Heart right ventricle (tissue), 16 donors: ENCODE measurements around the gene CPSF4L. TPM values are rescaled to one million over a fixed set of nuclear protein-coding genes. Genes with fewer than 3 reads are reported as not detected.

Experiments used
- ATAC-seq, 8 donors: fragments of 200-7000 bp; cut with Tn5 transposase; one replicate each; pipeline ENCODE4 v1.9.1; 2020; ENCODE audit warnings: mild to moderate bottlenecking in 8 of 8, moderate library complexity in 8 of 8, moderate number of reproducible peaks in 1 of 8
- DNase-seq, 2 donors: peaks; one replicate each; pipeline ENCODE4 v3.0.0-alpha.2; 2020
- H3K27ac ChIP-seq, 10 donors: fragments of 200-600 bp; sonication (generic) in 2 of 10; one replicate each; pipeline versions ENCODE4 v1.5.0 to v1.8.0; 2020 to 2022; ENCODE audit warnings: mild to moderate bottlenecking in 3 of 10
- H3K27me3 ChIP-seq, 7 donors: fragments of 200-600 bp; one replicate each; pipeline ENCODE4 v1.8.0; 2021 to 2022; ENCODE audit warnings: mild to moderate bottlenecking in 2 of 7
- H3K36me3 ChIP-seq, 9 donors: fragments of 200-600 bp; sonication (generic) in 1 of 9; one replicate each; pipeline versions ENCODE4 v1.5.0 to v1.8.0; 2020 to 2022; ENCODE audit warnings: mild to moderate bottlenecking in 2 of 9
- H3K4me1 ChIP-seq, 9 donors: fragments of 200-600 bp; sonication (generic) in 1 of 9; one replicate each; pipeline versions ENCODE4 v1.5.0 to v1.8.0; 2020 to 2022; ENCODE audit warnings: mild to moderate bottlenecking in 4 of 9
- H3K4me3 ChIP-seq, 10 donors: fragments of 200-600 bp; sonication (generic) in 2 of 10; one replicate each; pipeline versions ENCODE4 v1.5.0 to v1.8.0; 2020 to 2022; ENCODE audit warnings: mild to moderate bottlenecking in 7 of 10, moderate library complexity in 2 of 10
- H3K9me3 ChIP-seq, 11 donors: fragments of 200-600 bp in 10 of 11; sonication (generic) in 2 of 11; one replicate each; pipeline versions ENCODE4 v1.5.0 to v1.8.0; 2013 to 2022; ENCODE audit warnings: mild to moderate bottlenecking in 2 of 11, control low read depth in 1 of 11, moderate library complexity in 1 of 11
- CTCF ChIP-seq, 9 donors: fragments of 200-600 bp; sonication (generic) in 2 of 9; IDR thresholded peaks; one replicate each; pipeline versions ENCODE4 v1.5.0 to v1.8.0; 2021 to 2022; ENCODE audit warnings: antibody characterized with exemption in 9 of 9, mild to moderate bottlenecking in 5 of 9, moderate library complexity in 1 of 9
- WGBS, 2 donors: extraction: QIAGEN DNeasy Blood & Tissue Kit; methylation state at CpG; one replicate each; pipeline ENCODE4 v1.1.7; 2013; ENCODE audit warnings: inconsistent platforms in 1 of 2; 5-methylcytosine and 5-hydroxymethylcytosine counted together
- intact Hi-C, 10 donors: fragments of 100-400 bp; cut with DNase I; formaldehyde crosslinking; loops; one replicate each; pipeline versions ENCODE4 v1.11.1 to v1.14.2; 2022
- polyA plus RNA-seq, 2 donors: library from polyadenylated mRNA; stranded (reverse); fragments of 200-250 nt; gene quantifications; one replicate each; pipeline ENCODE4 v1.2.3, GENCODE V29; 2013
- total RNA-seq, 10 donors: library from RNA; stranded (reverse); fragmentation: NEBNext Ultra II Directional in 3 of 10; extraction: Animal tissue kit (Norgen Biotek cat#: 25700) in 3 of 10; gene quantifications; one replicate each; pipeline versions ENCODE4 v1.2.1 to v1.2.4, GENCODE V29; 2021 to 2023
- donor health status: Arrhythmogenic right ventricular cardiomyopathy.
- donor health status: ischemic (EF 13 %, LVEDD 7.1; RV severe dilation, severe dysfunction).
- donor health status: healthy with polysubstance abuse.
- donor health status: DM: no; HTN: yes; CAD: no.
- donor health status: DM: no; HTN: no; CAD: no.
- donor health status: ischemic (EF 25% LVEDD 6.9; RV normal size, moderate dysfunction).
- donor health status: ischemic (EF 25% LVEDD 5.7; RV mildly dilated, moderate dysfunction).
- donor health status: healthy.
- donor health status: DM: yes; HTN: yes; CAD: no.
- donor health status: Ischemic cardiomyopathy.
- donor health status: ischemic (EF 35%, LVEDD 5.7; RV mildly dilated, moderate dysfunction).
- donor health status: nonischemic (EF 11% LVEDD 7.7; RV severe dilation, severe dysfunction).
- donor health status: DM: yes; HTN: yes; CAD: no.
- donor health status: PGD.
- donor health status: ischemic (EF 29% LVEDD 5.4; RV normal size, mild dysfunction).
- donor health status: nonischemic (EF 23%, LVEDD 6.1; RV moderate dilation, normal function).

The CPSF4L gene
- total and polyA plus RNA-seq, 12 donors, result not detected

GRCh38 chr17:73248532-73248931 is 13.1 kb downstream of the CPSF4L start:
- DNase-seq, result no peak
- no peak for TF ChIP-seq CTCF (IDR thresholded peaks at IDR 0.05)
- no peaks in the 10 kb centered on the region for H3K27me3 ChIP-seq
- intact Hi-C loops, result no loop called here
- no peaks in the 10 kb centered on the region for H3K9me3 ChIP-seq
- ATAC-seq, result no peak
- no peak overlapping the region for H3K27ac ChIP-seq
- peaks cover 0 to 60% (median 25%) of the 10 kb centered on the region in 9 donors for H3K36me3 ChIP-seq
- H3K4me3 ChIP-seq, result no peak overlapping the region
- H3K4me1 ChIP-seq, result no peaks in the 10 kb centered on the region
- 91% methylated on average over 10 of the region's 10 CpGs for WGBS, 2 donors

- intact Hi-C loops, result no loop called here
- H3K36me3 ChIP-seq, result peaks cover 0 to 69% (median 28%) of the 10 kb centered on the region in 9 donors
- no peak for DNase-seq
- no peak for ATAC-seq
- H3K9me3 ChIP-seq, result no peaks in the 10 kb centered on the region
- H3K27ac ChIP-seq, result no peak overlapping the region
- no peaks in the 10 kb centered on the region for H3K4me1 ChIP-seq
- peak in 3 of 9 donors; percentile 14 to 29 (median 22) for TF ChIP-seq CTCF (IDR thresholded peaks at IDR 0.05)
- no peaks in the 10 kb centered on the region for H3K27me3 ChIP-seq
- 91 to 93% methylated on average over 2 of the region's 2 CpGs for WGBS, 2 donors
- H3K4me3 ChIP-seq, result no peak overlapping the region
These were observed 14.0 kb downstream of the CPSF4L start for GRCh38 chr17:73247726-73248125.

- TF ChIP-seq CTCF (IDR thresholded peaks at IDR 0.05), result no peak
- intact Hi-C loops, result no loop called here
- DNase-seq (no peak), ATAC-seq (no peak)
- H3K4me1 ChIP-seq, result peaks cover 0 to 38% (median 24%) of the 10 kb centered on the region in 9 donors
- H3K9me3 ChIP-seq, result no peaks in the 10 kb centered on the region
- peaks cover 0 to 94% (median 28%) of the 10 kb centered on the region in 9 donors for H3K36me3 ChIP-seq
- no peaks in the 10 kb centered on the region for H3K27me3 ChIP-seq
- H3K4me3 ChIP-seq, result no peak overlapping the region
- WGBS, 2 donors, result 60 to 71% methylated on average over 2 of the region's 2 CpGs
- no peak overlapping the region for H3K27ac ChIP-seq
These were observed 21.1 kb downstream of the CPSF4L start for GRCh38 chr17:73240561-73240960.

- no peak for TF ChIP-seq CTCF (IDR thresholded peaks at IDR 0.05)
- DNase-seq, result no peak
- Histone ChIP-seq H3K27me3 (no peaks in the 10 kb centered on the region), H3K27ac (no peak overlapping the region), H3K4me1 (peaks cover 0 to 51% (median 36%) of the 10 kb centered on the region in 9 donors), H3K36me3 (peaks cover 0 to 74% (median 18%) of the 10 kb centered on the region in 9 donors), H3K9me3 (no peaks in the 10 kb centered on the region), H3K4me3 (no peak overlapping the region)
- 67 to 73% methylated on average over 6 of the region's 6 CpGs for WGBS, 2 donors
- ATAC-seq, result no peak
- intact Hi-C loops, result no loop called here
These were observed 24.0 kb downstream of the CPSF4L start for GRCh38 chr17:73237714-73238113.
